Progenitor cell of endocrine pancreas (in vitro differentiated cells): ENCODE measurements around the gene SKIC8. TPM values are rescaled to one million over a fixed set of nuclear protein-coding genes. Genes with fewer than 3 reads are reported as not detected.

Experiments
- DNase-seq: peaks from one replicate; pipeline ENCODE4 v3.0.0; 2021; ENCODE audit warnings: low spot score; ENCODE audit not compliant: unreplicated experiment
- H3K27ac Mint-ChIP-seq: 2 replicates; pipeline ENCODE4 v1.8.0; 2021; ENCODE audit warnings: mild to moderate bottlenecking, moderate library complexity, mixed read lengths
- H3K27me3 Mint-ChIP-seq: 2 replicates; pipeline ENCODE4 v1.8.0; 2021; ENCODE audit warnings: mixed read lengths
- H3K36me3 Mint-ChIP-seq: 2 replicates; pipeline ENCODE4 v1.8.0; 2022; ENCODE audit warnings: mixed read lengths; ENCODE audit not compliant: insufficient read depth
- H3K4me1 Mint-ChIP-seq: 2 replicates; pipeline ENCODE4 v1.8.0; 2021; ENCODE audit warnings: low read depth, mixed read lengths
- H3K4me3 Mint-ChIP-seq: 2 replicates; pipeline ENCODE4 v1.8.0; 2021; ENCODE audit warnings: low read depth, mild to moderate bottlenecking, moderate library complexity, mixed read lengths
- H3K9me3 Mint-ChIP-seq: 2 replicates; pipeline ENCODE4 v1.8.0; 2021; ENCODE audit warnings: low read depth, mixed read lengths
- total RNA-seq: library from RNA; stranded (reverse); gene quantifications from 2 replicates; pipeline ENCODE4 v1.2.1, GENCODE V29; 2021
- TF ChIP-seq, protein P1 (sequence below): fragments of 200-600 bp; sonication (generic); IDR thresholded peaks from one replicate; pipeline ENCODE4 v1.5.0; 2021; ENCODE audit warnings: antibody characterized with exemption, mild to moderate bottlenecking; ENCODE audit not compliant: unreplicated experiment

Gene SKIC8
- total RNA-seq, 1 donor from 2014 or later, result 46.1 TPM

DNA sequence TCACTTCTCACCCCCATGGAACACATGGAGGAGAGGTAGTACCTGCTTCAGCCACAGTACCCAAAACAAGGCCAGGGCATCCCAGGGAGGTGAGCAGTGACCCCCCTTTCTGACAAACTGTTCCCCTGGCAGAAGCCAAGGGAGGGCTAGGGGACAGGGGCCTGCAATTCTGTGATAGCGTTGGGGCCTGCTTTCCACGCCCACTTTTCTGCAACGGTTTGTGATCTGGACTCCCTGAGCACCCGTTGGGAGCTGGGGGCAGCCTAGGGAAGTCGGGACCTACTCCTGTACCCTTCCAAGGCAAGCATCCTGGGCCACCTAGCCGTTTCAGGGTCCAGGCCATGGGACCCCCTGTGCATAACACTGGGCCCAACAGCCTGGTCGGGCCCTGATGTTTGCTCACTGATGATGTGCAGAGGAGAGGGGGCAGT lies 36.0 kb downstream of the SKIC8 start:
- Mint-ChIP-seq H3K27ac (no peak overlapping the region), H3K27me3 (peaks cover 13% of the 10 kb centered on the region), H3K4me1 (no peaks in the 10 kb centered on the region), H3K4me3 (no peak overlapping the region), H3K36me3 (no peaks in the 10 kb centered on the region), H3K9me3 (no peaks in the 10 kb centered on the region)
- TF ChIP-seq, protein P1, sequence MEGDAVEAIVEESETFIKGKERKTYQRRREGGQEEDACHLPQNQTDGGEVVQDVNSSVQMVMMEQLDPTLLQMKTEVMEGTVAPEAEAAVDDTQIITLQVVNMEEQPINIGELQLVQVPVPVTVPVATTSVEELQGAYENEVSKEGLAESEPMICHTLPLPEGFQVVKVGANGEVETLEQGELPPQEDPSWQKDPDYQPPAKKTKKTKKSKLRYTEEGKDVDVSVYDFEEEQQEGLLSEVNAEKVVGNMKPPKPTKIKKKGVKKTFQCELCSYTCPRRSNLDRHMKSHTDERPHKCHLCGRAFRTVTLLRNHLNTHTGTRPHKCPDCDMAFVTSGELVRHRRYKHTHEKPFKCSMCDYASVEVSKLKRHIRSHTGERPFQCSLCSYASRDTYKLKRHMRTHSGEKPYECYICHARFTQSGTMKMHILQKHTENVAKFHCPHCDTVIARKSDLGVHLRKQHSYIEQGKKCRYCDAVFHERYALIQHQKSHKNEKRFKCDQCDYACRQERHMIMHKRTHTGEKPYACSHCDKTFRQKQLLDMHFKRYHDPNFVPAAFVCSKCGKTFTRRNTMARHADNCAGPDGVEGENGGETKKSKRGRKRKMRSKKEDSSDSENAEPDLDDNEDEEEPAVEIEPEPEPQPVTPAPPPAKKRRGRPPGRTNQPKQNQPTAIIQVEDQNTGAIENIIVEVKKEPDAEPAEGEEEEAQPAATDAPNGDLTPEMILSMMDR, result no peak
- no peak for DNase-seq

DNA sequence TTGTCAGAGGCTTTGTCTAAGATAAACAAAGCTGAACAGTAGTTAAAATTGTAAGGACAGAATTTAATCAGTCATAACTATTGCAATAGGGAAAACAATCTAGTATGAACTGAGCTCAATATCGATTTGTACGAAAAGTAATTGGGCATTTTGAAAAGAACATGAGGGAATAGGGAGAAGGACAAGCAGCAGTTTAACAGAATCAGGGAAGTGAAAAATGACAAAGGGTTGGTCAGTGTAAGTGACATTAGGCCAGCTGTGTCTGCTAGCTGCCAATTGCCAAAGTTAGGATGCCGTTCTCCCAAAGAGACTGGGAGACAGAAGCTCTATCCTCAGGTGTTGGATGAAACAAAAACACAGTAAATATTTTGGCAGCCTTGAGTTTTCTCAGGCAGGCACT lies 38.3 kb downstream of the SKIC8 start:
- Mint-ChIP-seq H3K9me3 (no peaks in the 10 kb centered on the region), H3K27me3 (peaks cover 16% of the 10 kb centered on the region), H3K4me3 (no peak overlapping the region), H3K27ac (no peak overlapping the region), H3K4me1 (no peaks in the 10 kb centered on the region), H3K36me3 (no peaks in the 10 kb centered on the region)
- TF ChIP-seq, protein P1, result no peak
- no peak for DNase-seq

DNA sequence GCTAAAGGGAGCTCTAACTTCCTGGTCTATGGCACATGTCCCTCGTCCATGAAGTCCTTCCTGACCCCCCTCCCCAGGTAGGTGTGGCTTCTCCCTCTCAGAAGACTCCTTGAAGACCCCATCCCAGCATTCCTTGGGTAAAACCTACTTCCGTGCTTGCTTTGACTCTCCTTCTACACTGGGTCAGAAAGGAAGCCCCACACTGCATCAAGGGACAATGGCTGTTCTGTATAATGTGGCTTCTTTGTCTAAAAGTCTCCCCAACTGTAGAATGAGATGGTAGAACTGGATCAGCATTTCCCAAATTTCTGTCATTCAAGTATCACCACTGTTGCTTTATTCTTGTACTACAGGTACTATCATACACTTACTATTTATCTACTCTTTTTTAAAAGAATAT lies 38.9 kb downstream of the SKIC8 start:
- Mint-ChIP-seq H3K36me3 (no peaks in the 10 kb centered on the region), H3K27me3 (peaks cover 12% of the 10 kb centered on the region), H3K4me3 (no peak overlapping the region), H3K9me3 (no peaks in the 10 kb centered on the region), H3K4me1 (no peaks in the 10 kb centered on the region), H3K27ac (no peak overlapping the region)
- TF ChIP-seq, protein P1, result no peak
- no peak for DNase-seq

DNA sequence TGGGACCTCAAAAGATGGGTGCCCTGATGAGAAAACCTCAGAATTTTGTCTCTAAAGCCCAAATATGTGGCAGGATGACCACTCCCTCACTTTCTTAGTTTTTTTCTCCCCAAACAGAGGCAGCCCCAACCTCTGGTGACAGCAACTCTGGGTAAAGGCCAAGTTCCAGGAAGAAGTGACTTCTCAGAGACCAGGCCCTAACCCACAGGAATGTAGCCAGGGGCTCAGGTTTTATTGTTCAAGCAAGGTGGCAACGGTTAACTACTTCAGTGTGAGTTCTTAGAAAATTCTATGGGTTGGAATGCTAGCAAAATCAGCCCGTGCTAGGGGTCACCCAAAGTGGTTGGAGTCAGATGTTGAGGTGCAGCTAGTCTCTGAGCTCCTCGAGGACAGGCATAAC lies 40.2 kb downstream of the SKIC8 start:
- no peaks in the 10 kb centered on the region for H3K36me3 Mint-ChIP-seq
- no peak overlapping the region for H3K27ac Mint-ChIP-seq
- TF ChIP-seq, protein P1, result no peak
- H3K27me3 Mint-ChIP-seq, result peaks cover 10% of the 10 kb centered on the region
- H3K4me3 Mint-ChIP-seq, result no peak overlapping the region
- DNase-seq, result no peak
- H3K4me1 Mint-ChIP-seq, result no peaks in the 10 kb centered on the region
- no peaks in the 10 kb centered on the region for H3K9me3 Mint-ChIP-seq

- no peaks in the 10 kb centered on the region for H3K4me1 Mint-ChIP-seq
- DNase-seq, result no peak
- H3K27ac Mint-ChIP-seq, result no peak overlapping the region
- no peak overlapping the region for H3K4me3 Mint-ChIP-seq
- H3K9me3 Mint-ChIP-seq, result no peaks in the 10 kb centered on the region
- H3K36me3 Mint-ChIP-seq, result no peaks in the 10 kb centered on the region
- TF ChIP-seq, protein P1, result no peak
- peaks cover 10% of the 10 kb centered on the region for H3K27me3 Mint-ChIP-seq
Observed at GRCh38 chr15:78257681-78258080, 41.7 kb downstream of the SKIC8 start.
